HG03521 (cell line): Measurements from ENCODE around the gene SLC25A24.
"Not testable (repeated sequence)": the region's sequence is repeated elsewhere in the genome, so short reads cannot be mapped to it uniquely, and the experiment has no call there.

Source experiments
- ATAC-seq: cut with Tn5 transposase; IDR thresholded peaks from one replicate; pipeline ENCODE4 v1.9.1; 2021; ENCODE audit warnings: mild to moderate bottlenecking, moderate library complexity; ENCODE audit not compliant: unreplicated experiment

SLC25A24 gene

GRCh38 chr1:108140177-108140576 lies 60.0 kb downstream of the SLC25A24 start:
- no peak for ATAC-seq

- not testable (repeated sequence) for ATAC-seq
Observed at GRCh38 chr1:108139555-108139954, 60.6 kb downstream of the SLC25A24 start.

GRCh38 chr1:108133148-108133547 lies 67.0 kb downstream of the SLC25A24 start:
- not testable (repeated sequence) for ATAC-seq

GRCh38 chr1:108132367-108132766 lies 67.8 kb downstream of the SLC25A24 start:
- ATAC-seq = not testable (repeated sequence)

- ATAC-seq = not testable (repeated sequence)
Observed at GRCh38 chr1:108131281-108131680, 68.9 kb downstream of the SLC25A24 start.

GRCh38 chr1:108130794-108131193 lies 69.3 kb downstream of the SLC25A24 start:
- no peak for ATAC-seq

- no peak for ATAC-seq
Observed at GRCh38 chr1:108129999-108130398, 70.1 kb downstream of the SLC25A24 start.

GRCh38 chr1:108125312-108126138 lies 74.6 kb downstream of the SLC25A24 start:
- ATAC-seq = peak; percentile 95

- ATAC-seq = no peak
Observed at GRCh38 chr1:108124622-108125311, 75.4 kb downstream of the SLC25A24 start.

GRCh38 chr1:108124023-108124422 lies 76.1 kb downstream of the SLC25A24 start:
- no peak for ATAC-seq

- ATAC-seq = no peak
Observed at GRCh38 chr1:108121358-108122143, 78.6 kb downstream of the SLC25A24 start.

- no peak for ATAC-seq
Observed at GRCh38 chr1:108120163-108120562, 80.0 kb downstream of the SLC25A24 start.

GRCh38 chr1:108119500-108119899 lies 80.6 kb downstream of the SLC25A24 start:
- ATAC-seq = no peak

GRCh38 chr1:108117945-108118902 lies 81.9 kb downstream of the SLC25A24 start:
- ATAC-seq = no peak

GRCh38 chr1:108117237-108117636 lies 82.9 kb downstream of the SLC25A24 start:
- no peak for ATAC-seq

GRCh38 chr1:108114033-108114599 lies 86.0 kb downstream of the SLC25A24 start:
- ATAC-seq = no peak

- ATAC-seq = no peak
Observed at GRCh38 chr1:108113496-108113895, 86.6 kb downstream of the SLC25A24 start.

GRCh38 chr1:108109295-108109973 lies 90.7 kb downstream of the SLC25A24 start:
- no peak for ATAC-seq

- ATAC-seq = no peak
Observed at GRCh38 chr1:108108119-108108518, 92.0 kb downstream of the SLC25A24 start.
